AG09319 (cell line): Measurements from ENCODE around the gene PKP2.
"Not testable (repeated sequence)": the region's sequence is repeated elsewhere in the genome, so short reads cannot be mapped to it uniquely, and the experiment has no call there.

ENCODE experiments used
- DNase-seq: peaks from one replicate; pipeline ENCODE4 v3.0.0-alpha.2; 2010; ENCODE audit warnings: low read depth; ENCODE audit errors: extremely low read depth
- CTCF ChIP-seq: IDR thresholded peaks from 2 replicates; pipeline ENCODE4 v1.5.1; 2011; ENCODE audit warnings: low read depth, mild to moderate bottlenecking, inconsistent platforms, low read length, moderate library complexity

The PKP2 gene

DNA sequence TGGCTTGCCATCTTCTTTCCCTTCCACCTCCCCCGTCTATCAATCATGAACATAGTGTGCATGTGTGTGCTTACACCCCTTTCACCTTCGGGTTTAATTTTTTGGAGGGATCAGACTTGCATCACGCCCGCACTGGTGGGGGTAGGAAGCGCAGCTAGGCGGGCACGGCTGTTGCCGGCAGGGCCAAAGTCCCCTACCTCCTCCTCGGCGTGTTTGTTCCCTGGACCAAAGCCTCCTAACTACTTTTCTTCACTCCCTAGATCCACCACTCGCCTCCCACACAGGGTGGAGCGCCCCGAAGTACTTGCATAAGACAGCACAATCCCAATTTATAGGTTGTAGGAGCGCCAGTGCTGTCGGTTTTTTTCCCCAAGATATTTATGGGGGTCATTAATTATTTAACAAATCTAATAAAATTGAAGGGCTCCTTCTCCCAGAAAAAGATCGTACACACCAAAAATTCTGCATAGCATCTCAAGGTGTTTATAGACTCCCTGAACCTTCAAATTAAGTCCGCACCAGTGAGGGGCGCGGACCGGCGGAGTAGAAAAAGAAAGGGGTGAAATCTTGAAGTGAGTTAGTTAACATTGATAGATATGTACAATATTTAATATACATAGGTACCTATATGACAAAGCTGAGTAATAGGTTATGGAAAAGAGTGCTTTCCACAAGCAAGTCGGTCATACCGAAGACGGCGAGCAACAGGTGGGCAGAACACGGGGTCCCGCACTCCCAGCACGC, 717 bp downstream of the PKP2 start:
- no peak for TF ChIP-seq CTCF
- DNase-seq, result no peak

GRCh38 chr12:32894566-32894965, 2.0 kb downstream of the PKP2 start:
- no peak for TF ChIP-seq CTCF
- no peak for DNase-seq

DNA sequence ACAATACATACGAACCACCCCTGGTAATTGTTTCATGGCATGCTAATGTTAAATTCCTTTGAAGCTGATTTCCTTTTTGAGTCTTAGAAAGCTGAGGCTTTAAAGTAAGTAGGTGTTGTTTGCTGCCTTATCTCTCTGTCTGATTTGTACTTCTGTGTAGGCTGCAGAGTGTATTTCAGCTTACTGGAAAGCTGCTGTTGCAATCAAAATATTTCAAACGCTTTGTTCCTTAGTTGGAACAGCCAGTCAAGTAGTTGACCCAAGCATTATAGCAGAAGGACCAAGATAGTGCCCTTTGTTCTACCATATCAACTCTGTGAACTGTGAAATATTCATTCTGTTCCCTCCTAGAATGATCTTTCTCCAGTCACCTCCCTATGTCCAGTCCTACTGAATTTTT, 3.1 kb downstream of the PKP2 start:
- no peak for DNase-seq
- no peak for TF ChIP-seq CTCF

DNA sequence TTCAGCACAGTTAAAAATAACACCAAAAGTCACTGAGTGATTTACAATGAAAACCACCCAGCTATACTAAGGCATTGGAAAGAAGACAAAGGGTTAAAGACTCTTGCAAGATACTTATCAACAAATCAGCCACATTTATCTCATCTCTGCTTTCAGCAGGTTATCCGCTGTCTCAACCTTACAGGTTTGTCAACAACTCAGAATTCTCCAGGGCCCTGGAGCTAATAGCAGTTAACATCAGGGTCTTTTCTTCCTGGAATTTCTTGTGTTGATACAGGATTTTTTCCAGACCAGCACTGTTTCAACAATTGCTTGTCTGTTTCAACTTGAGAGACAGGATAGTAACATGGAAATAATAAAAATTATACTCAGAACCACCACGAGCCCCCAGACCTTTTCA, 3.5 kb downstream of the PKP2 start:
- DNase-seq, result no peak
- no peak for TF ChIP-seq CTCF

GRCh38 chr12:32892369-32892768, 4.2 kb downstream of the PKP2 start:
- DNase-seq, result not testable (repeated sequence)

GRCh38 chr12:32891956-32892355, 4.6 kb downstream of the PKP2 start:
- no peak for TF ChIP-seq CTCF
- no peak for DNase-seq

DNA sequence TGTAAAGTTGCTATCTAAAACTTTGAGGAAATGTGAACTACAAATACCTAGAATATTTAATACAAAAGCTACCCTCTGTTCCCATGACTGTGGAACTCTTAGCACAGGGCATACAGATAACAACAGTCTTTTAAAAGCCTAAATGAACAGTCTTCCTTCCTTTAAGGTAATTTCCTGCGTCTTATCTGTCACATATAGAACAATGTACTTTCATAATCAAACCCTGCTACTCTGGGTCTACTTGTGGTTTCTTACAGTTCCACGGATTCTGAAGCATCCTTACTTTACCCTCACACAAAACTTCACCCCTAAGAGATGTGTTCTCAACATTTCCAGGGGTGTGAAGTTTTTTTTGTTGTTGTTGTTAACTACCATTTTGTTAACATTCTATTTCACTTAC, 5.1 kb downstream of the PKP2 start:
- no peak for DNase-seq
- TF ChIP-seq CTCF, result no peak

DNA sequence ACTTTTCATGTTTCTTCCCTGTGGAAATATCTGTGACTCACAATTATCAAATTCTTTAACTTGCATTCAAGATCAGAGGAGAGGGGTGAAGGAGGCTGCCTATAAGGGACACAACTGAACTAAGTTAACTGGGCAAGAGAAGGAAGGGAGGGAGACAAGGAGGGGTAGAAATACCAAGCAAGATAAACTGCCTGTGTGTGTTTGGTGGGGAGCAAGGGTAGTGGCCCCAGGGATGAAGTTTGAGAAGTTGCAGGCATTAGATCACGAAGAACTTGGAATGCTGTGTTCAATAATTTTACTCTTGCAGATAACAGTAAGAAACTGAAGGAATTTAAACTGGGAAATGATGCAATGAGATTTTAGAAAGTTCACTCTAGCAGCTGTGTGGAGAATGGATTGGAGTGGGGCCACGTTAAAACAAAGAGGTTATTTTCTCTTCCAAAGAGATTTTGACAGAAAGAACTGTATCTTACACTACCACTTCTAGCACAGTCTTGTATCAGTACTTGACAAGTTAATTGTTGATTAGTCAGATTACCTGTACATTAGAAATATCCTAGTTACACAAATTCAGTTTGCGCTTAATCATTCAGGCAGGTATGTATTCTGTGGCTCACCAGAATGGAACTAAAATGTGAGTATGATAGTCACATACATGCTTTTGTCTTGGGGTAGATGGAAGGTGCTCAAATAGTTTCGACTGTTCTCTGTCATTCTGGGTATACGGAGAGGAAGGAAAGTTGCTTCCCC, 7.4 kb downstream of the PKP2 start:
- no peak for DNase-seq
- TF ChIP-seq CTCF, result no peak
